H1 (cell line): ENCODE data around the gene SPOCD1. TPM values are rescaled to one million over a fixed set of nuclear protein-coding genes. Genes with fewer than 3 reads are reported as not detected.
A peak's percentile ranks its signal among the peaks of the same experiment; 100 is the strongest.

Experiments used
- CTCF ChIA-PET: fragments of 300-600 bp; sonication (Branson Sonifier 250); formaldehyde crosslinking; loops from one replicate; lab custom pipeline; 2021; ENCODE audit not compliant: partially characterized antibody; lab: Charles Lee
- POLR2A ChIA-PET: fragments of 300-600 bp; sonication (Branson Sonifier 250); formaldehyde crosslinking; loops from one replicate; lab custom pipeline; 2021; ENCODE audit warnings: inconsistent platforms; ENCODE audit not compliant: partially characterized antibody; lab: Charles Lee
- DNase-seq, 2 experiments: peaks; one replicate each; pipeline versions ENCODE4 v3.0.0 to v3.0.0-alpha.2; 2010 to 2022; ENCODE audit warnings: low spot score in 2 of 2, low read depth in 1 of 2, mixed read lengths in 1 of 2
- FAIRE-seq: peaks from 2 replicates; lab custom pipeline; 2011; peaks lifted over from hg19 to GRCh38; lab: Jason Lieb, UNC
- H2AFZ ChIP-seq: 2 replicates; pipeline ENCODE4 v1.8.1; 2012; ENCODE audit warnings: low read length, inconsistent platforms
- H2AK5ac ChIP-seq: 2 replicates; pipeline ENCODE4 v1.6.1; 2013; ENCODE audit warnings: low read depth, low read length
- H2BK120ac ChIP-seq: replicated peaks from 2 replicates; pipeline ENCODE3; 2013; ENCODE audit warnings: low read depth, low read length, inconsistent platforms
- H2BK12ac ChIP-seq: 2 replicates; pipeline ENCODE4 v1.6.1; 2013; ENCODE audit warnings: low read depth, low read length
- H2BK15ac ChIP-seq: 2 replicates; pipeline ENCODE4 v1.6.1; 2013; ENCODE audit warnings: low read length
- H2BK20ac ChIP-seq: 2 replicates; pipeline ENCODE4 v1.6.1; 2013; ENCODE audit warnings: low read length
- H2BK5ac ChIP-seq: 2 replicates; pipeline ENCODE4 v1.6.1; 2013; ENCODE audit warnings: low read depth, low read length
- H3K14ac ChIP-seq: 2 replicates; pipeline ENCODE4 v1.6.1; 2013; ENCODE audit warnings: inconsistent platforms; ENCODE audit not compliant: insufficient read length
- H3K18ac ChIP-seq: 2 replicates; pipeline ENCODE4 v1.6.1; 2013; ENCODE audit warnings: low read length; ENCODE audit errors: extremely low read depth
- H3K23ac ChIP-seq: 2 replicates; pipeline ENCODE4 v1.6.1; 2013; ENCODE audit warnings: inconsistent platforms; ENCODE audit not compliant: insufficient read length
- H3K23me2 ChIP-seq: 2 replicates; pipeline ENCODE4 v1.6.1; 2013; ENCODE audit warnings: low read depth, low read length
- H3K27ac ChIP-seq: 2 replicates; pipeline ENCODE4 v1.6.1; 2011; ENCODE audit warnings: low read depth, low read length, inconsistent platforms
- H3K27me3 ChIP-seq, 4 experiments: replicated peaks in 1 of 4; 1 replicate in 1 of 4; 2 replicates in 3 of 4; pipeline versions ENCODE4 v1.6.1 to v1.8.1; 2011 to 2013; ENCODE audit warnings: low read length in 3 of 4, mild to moderate bottlenecking in 3 of 4, inconsistent platforms in 2 of 4, mixed read lengths in 2 of 4, moderate library complexity in 1 of 4; ENCODE audit not compliant: control insufficient read depth in 3 of 4, insufficient read depth in 3 of 4; ENCODE audit errors: extremely low read depth in 1 of 4
- H3K36me3 ChIP-seq, 4 experiments: 2 replicates each; pipeline versions ENCODE4 v1.6.1 to v1.8.1; 2011 to 2013; ENCODE audit warnings: mild to moderate bottlenecking in 4 of 4, low read length in 3 of 4, moderate library complexity in 2 of 4, control low read depth in 1 of 4, inconsistent platforms in 1 of 4; ENCODE audit not compliant: insufficient read depth in 4 of 4, control insufficient read depth in 2 of 4
- H3K4ac ChIP-seq: replicated peaks from 2 replicates; pipeline ENCODE3; 2013; ENCODE audit warnings: low read length, low read depth, mixed read lengths, inconsistent platforms; ENCODE audit not compliant: insufficient read length
- H3K4me1 ChIP-seq, 4 experiments: replicated peaks in 1 of 4; 1 replicate in 1 of 4; 2 replicates in 3 of 4; pipeline versions ENCODE4 v1.6.1 to v1.8.1; 2011 to 2013; ENCODE audit warnings: low read length in 3 of 4, inconsistent platforms in 2 of 4, mixed read lengths in 1 of 4; ENCODE audit not compliant: insufficient read depth in 4 of 4, control insufficient read depth in 3 of 4
- H3K4me2 ChIP-seq, 2 experiments: 2 replicates each; pipeline versions ENCODE4 v1.6.1 to v1.8.1; 2011 to 2013; ENCODE audit warnings: low read depth in 2 of 2, low read length in 2 of 2, control low read depth in 1 of 2, inconsistent platforms in 1 of 2, mild to moderate bottlenecking in 1 of 2; ENCODE audit not compliant: insufficient read depth in 1 of 2
- H3K4me3 ChIP-seq, 4 experiments: fragments of 200-600, 300-600 bp in 1 of 4; sonication (generic), shearing (Covaris generic), sonication (Bioruptor Twin) in 1 of 4; 2 replicates each; pipeline versions ENCODE4 v1.5.1 to v1.8.1; 2011 to 2016; ENCODE audit warnings: low read length in 4 of 4, low read depth in 3 of 4, control low read depth in 2 of 4, inconsistent platforms in 2 of 4, mild to moderate bottlenecking in 2 of 4, mixed read lengths in 1 of 4, moderate library complexity in 1 of 4; ENCODE audit not compliant: insufficient read depth in 2 of 4; ENCODE audit errors: extremely low read depth in 1 of 4
- H3K56ac ChIP-seq: replicated peaks from 2 replicates; pipeline ENCODE3; 2013; ENCODE audit warnings: low read depth, mild to moderate bottlenecking, mixed read lengths, low read length, inconsistent platforms; ENCODE audit not compliant: insufficient read length
- H3K79me1 ChIP-seq: 2 replicates; pipeline ENCODE4 v1.6.1; 2013; ENCODE audit warnings: low read depth, low read length, control low read depth
- H3K79me2 ChIP-seq, 2 experiments: 2 replicates each; pipeline versions ENCODE4 v1.6.1 to v1.8.1; 2012 to 2013; ENCODE audit warnings: low read length in 2 of 2, mild to moderate bottlenecking in 2 of 2, inconsistent platforms in 1 of 2; ENCODE audit not compliant: insufficient read depth in 2 of 2, control insufficient read depth in 1 of 2
- H3K9ac ChIP-seq, 4 experiments: replicated peaks in 1 of 4; 1 replicate in 1 of 4; 2 replicates in 3 of 4; pipeline versions ENCODE4 v1.6.1 to v1.8.1; 2011 to 2013; ENCODE audit warnings: low read depth in 3 of 4, low read length in 3 of 4, control low read depth in 2 of 4, mild to moderate bottlenecking in 2 of 4, moderate library complexity in 2 of 4, inconsistent platforms in 1 of 4; ENCODE audit errors: extremely low read depth in 1 of 4
- H3K9me3 ChIP-seq, 2 experiments: 2 replicates each; pipeline versions ENCODE4 v1.6.1 to v1.8.1; 2012 to 2013; ENCODE audit warnings: mild to moderate bottlenecking in 2 of 2, moderate library complexity in 2 of 2, control low read depth in 1 of 2, inconsistent platforms in 1 of 2, low read depth in 1 of 2, low read length in 1 of 2, mixed read lengths in 1 of 2; ENCODE audit not compliant: insufficient read depth in 2 of 2
- H4K20me1 ChIP-seq, 2 experiments: replicated peaks in 1 of 2; 2 replicates each; pipeline versions ENCODE3 to v1.8.1; 2011 to 2013; ENCODE audit warnings: inconsistent platforms in 2 of 2, low read length in 2 of 2, mild to moderate bottlenecking in 1 of 2; ENCODE audit not compliant: insufficient read depth in 2 of 2, control insufficient read depth in 1 of 2
- H4K5ac ChIP-seq: 2 replicates; pipeline ENCODE4 v1.6.1; 2013; ENCODE audit warnings: low read length, low read depth, mixed read lengths, inconsistent platforms; ENCODE audit not compliant: insufficient read length
- H4K8ac ChIP-seq: 2 replicates; pipeline ENCODE4 v1.8.0; 2013; ENCODE audit warnings: mild to moderate bottlenecking, moderate library complexity, low read length, inconsistent platforms; ENCODE audit not compliant: insufficient read depth; ENCODE audit errors: extremely low read depth
- H4K91ac ChIP-seq: replicated peaks from 2 replicates; pipeline ENCODE3; 2013; ENCODE audit warnings: low read length, mixed read lengths, inconsistent platforms; ENCODE audit not compliant: insufficient read length
- ASH2L ChIP-seq: fragments of 200-600, 300-600 bp; sonication (generic); IDR thresholded peaks from one replicate; pipeline ENCODE4 v1.7.1; 2017; ENCODE audit warnings: low read length
- CTBP2 ChIP-seq: IDR thresholded peaks from 2 replicates; pipeline ENCODE4 v1.7.0; 2011; ENCODE audit warnings: borderline replicate concordance, mild to moderate bottlenecking, moderate library complexity, mixed read lengths, low read length; ENCODE audit not compliant: insufficient read depth, insufficient read length
- EP300 ChIP-seq, 2 experiments: IDR thresholded peaks; 1 replicate in 1 of 2; 2 replicates in 1 of 2; pipeline ENCODE4 v1.6.1; 2011 to 2012; ENCODE audit warnings: low read depth in 2 of 2, low read length in 2 of 2, mild to moderate bottlenecking in 2 of 2, borderline replicate concordance in 1 of 2, inconsistent platforms in 1 of 2, moderate library complexity in 1 of 2
- NRF1 ChIP-seq: IDR thresholded peaks from 2 replicates; pipeline ENCODE4 v1.6.1; 2011; ENCODE audit warnings: mild to moderate bottlenecking, low read depth, low read length, improper control_type of control experiment
- POU5F1 ChIP-seq: IDR thresholded peaks from 2 replicates; pipeline ENCODE4 v1.6.1; 2011; ENCODE audit warnings: low read depth, mild to moderate bottlenecking, low read length, moderate library complexity
- RAD21 ChIP-seq, 2 experiments: IDR thresholded peaks in 1 of 2; conservative IDR thresholded peaks in 1 of 2; 2 replicates each; pipeline ENCODE4 v1.6.1; 2011; ENCODE audit warnings: low read depth in 2 of 2, low read length in 2 of 2, improper control_type of control experiment in 1 of 2, inconsistent platforms in 1 of 2, mild to moderate bottlenecking in 1 of 2, moderate library complexity in 1 of 2
- SP1 ChIP-seq: IDR thresholded peaks from 2 replicates; pipeline ENCODE4 v1.6.1; 2011; ENCODE audit warnings: low read depth, low read length
- WGBS, 2 experiments: shearing (Covaris generic) in 1 of 2; methylation state at CpG; one replicate each; pipeline versions ENCODE4 v1.1.6 to v1.1.7; 2013 to 2015; ENCODE audit warnings: low lambda C conversion rate in 2 of 2, mixed read lengths in 2 of 2, inconsistent platforms in 1 of 2, low coverage in 1 of 2, missing lambda C conversion rate in 1 of 2; ENCODE audit not compliant: insufficient replicate concordance in 2 of 2, insufficient coverage in 1 of 2, insufficient read length in 1 of 2; ENCODE audit errors: extremely low coverage in 1 of 2, missing lambda C conversion rate in 1 of 2; 5-methylcytosine and 5-hydroxymethylcytosine counted together
- polyA plus RNA-seq, 7 experiments: library from polyadenylated mRNA; depleted of rRNA in 3 of 7; stranded (reverse) in 5 of 7; unstranded in 2 of 7; fragments of >200 nt in 5 of 7; fragments of 200-250 nt in 2 of 7; gene quantifications; 1 replicate in 5 of 7; 2 replicates in 1 of 7; 4 replicates in 1 of 7; pipeline versions ENCODE4 v1.2.1 to v1.2.3, GENCODE V29; 2011 to 2013; ENCODE audit warnings: missing spikeins in 2 of 7, mixed read lengths in 2 of 7
- total RNA-seq: library from RNA; stranded (reverse); fragmentation: NEBNext Ultra II Directional; extraction: Animal tissue kit (Norgen Biotek cat#: 25700); gene quantifications from 2 replicates; pipeline ENCODE4 v1.2.1, GENCODE V29; 2021

Gene SPOCD1
- total and polyA plus RNA-seq, 2 of the 8 experiments (the other 6 are each of a cell fraction or from before 2014, with no cell fraction given): 1.8 to 2.9 TPM

GRCh38 chr1:31790641-31791091, 25.2 kb downstream of the SPOCD1 start:
- Histone ChIP-seq H3K27ac (no peak overlapping the region), H4K91ac (no peak overlapping the region), H3K36me3 (no peaks in the 10 kb centered on the region), H2BK12ac (0 out of 2 replicates have a peak overlapping the region, but pooled peaks have one; percentile 60), H2AFZ (no peak overlapping the region), H3K18ac (no peak overlapping the region), H2BK15ac (no peak overlapping the region; the same call in 1 of the 2 replicates), H3K4me1 (peaks cover 3 to 8% (median 4%) of the 10 kb centered on the region in 4 experiments; a peak in 5 of 7 replicates), H3K23me2 (peaks cover 10% of the 10 kb centered on the region), H4K5ac (no peak overlapping the region), H3K56ac (no peak overlapping the region), H2AK5ac (no peak overlapping the region), H3K79me1 (no peaks in the 10 kb centered on the region), H3K9ac (no peak overlapping the region), H3K14ac (no peak overlapping the region), H3K79me2 (no peaks in the 10 kb centered on the region), H3K4me2 (no peak overlapping the region), H3K4me3 (no peak overlapping the region), H4K20me1 (no peaks in the 10 kb centered on the region), H2BK120ac (no peak overlapping the region), H3K23ac (no peak overlapping the region), H4K8ac (no peak overlapping the region), H3K4ac (no peak overlapping the region), H3K9me3 (no peaks in the 10 kb centered on the region), H3K27me3 (no peaks in the 10 kb centered on the region), H2BK5ac (no peak overlapping the region), H2BK20ac (no peak overlapping the region)
- DNase-seq (no peak), FAIRE-seq (no peak)
- POLR2A ChIA-PET: interaction anchor here (0.7 to 1.2 kb wide), 2 partner anchors 28 to 65 kb away, joined by 3 to 4 read pairs; no protein-coding TSS in a partner anchor
- TF ChIP-seq POU5F1: no peak
- TF ChIP-seq CTBP2: no peak
- no peak for TF ChIP-seq EP300 (IDR thresholded peaks at IDR 0.05; ENCODE audit: borderline replicate concordance in 1 of 2, low read depth in 2 of 2, low read length in 2 of 2)
- no peak for TF ChIP-seq SP1
- TF ChIP-seq NRF1: no peak
- TF ChIP-seq RAD21 (IDR thresholded peaks at IDR 0.05 in 1 of 2, conservative IDR thresholded peaks at IDR 0.05 in 1 of 2; ENCODE audit: low read depth in 2 of 2, low read length in 2 of 2): no peak
- TF ChIP-seq ASH2L: no peak
- CTCF ChIA-PET: interaction anchor here (0.6 to 8.3 kb wide), 20 partner anchors 9 to 185 kb away, joined by 3 to 206 read pairs (median 15); partner anchors contain the start of genes ADGRB2 and COL16A1
- WGBS, 2 experiments: 77% methylated on average over 8 of the region's 11 CpGs; no CpG with 5 or more reads in 1 of the 2 experiments
